LNCaP clone FGC (cell line): ENCODE data around the gene SPINK13.

Source experiments
- DNase-seq: peaks from one replicate; pipeline ENCODE4 v3.0.0-alpha.2; 2011; ENCODE audit warnings: low read depth
- H3K4me3 ChIP-seq: 2 replicates; pipeline ENCODE4 v1.5.1; 2011; ENCODE audit warnings: mild to moderate bottlenecking, low read depth, low read length, control low read depth
- CTCF ChIP-seq: IDR thresholded peaks from 2 replicates; pipeline ENCODE4 v1.5.1; 2012; ENCODE audit warnings: mild to moderate bottlenecking; ENCODE audit not compliant: control insufficient read depth, insufficient read depth; ENCODE audit errors: extremely low read depth

SPINK13 gene

GRCh38 chr5:148290271-148291195, 21.9 kb downstream of the SPINK13 start:
- no peak overlapping the region for H3K4me3 ChIP-seq
- DNase-seq, result no peak
- TF ChIP-seq CTCF, result peak; percentile 78

- TF ChIP-seq CTCF, result no peak
- H3K4me3 ChIP-seq, result no peak overlapping the region
- DNase-seq, result no peak
Observed at GRCh38 chr5:148297731-148298130, 29.1 kb downstream of the SPINK13 start.

GRCh38 chr5:148306446-148306845, 37.9 kb downstream of the SPINK13 start:
- 0 out of 2 replicates have a peak, but pooled peaks have one; percentile 35 for TF ChIP-seq CTCF
- H3K4me3 ChIP-seq, result no peak overlapping the region
- no peak for DNase-seq

- DNase-seq, result no peak
- H3K4me3 ChIP-seq, result no peak overlapping the region
- TF ChIP-seq CTCF, result no peak
Observed at GRCh38 chr5:148309019-148309418, 40.4 kb downstream of the SPINK13 start.

GRCh38 chr5:148309746-148310145, 41.2 kb downstream of the SPINK13 start:
- no peak for TF ChIP-seq CTCF
- H3K4me3 ChIP-seq, result no peak overlapping the region
- no peak for DNase-seq

GRCh38 chr5:148311484-148311883, 42.9 kb downstream of the SPINK13 start:
- H3K4me3 ChIP-seq, result no peak overlapping the region
- no peak for TF ChIP-seq CTCF
- DNase-seq, result no peak
